SK-N-MC (cell line): Measurements from ENCODE around the gene HTR4.

Experiments
- DNase-seq: peaks from one replicate; pipeline ENCODE4 v3.0.0-alpha.2; 2011; ENCODE audit warnings: low read depth, low spot score
- H3K27ac ChIP-seq: fragments of 200-600 bp; sonication (generic); 2 replicates; pipeline ENCODE4 v1.5.1; 2016; ENCODE audit warnings: mixed run types
- H3K36me3 ChIP-seq: fragments of 200-600 bp; sonication (generic); 2 replicates; pipeline ENCODE4 v1.6.1; 2017; ENCODE audit warnings: antibody characterized with exemption, low read length, mixed read lengths; ENCODE audit not compliant: insufficient read depth
- H3K4me3 ChIP-seq: fragments of 200-600 bp; sonication (generic); 2 replicates; pipeline ENCODE4 v1.5.1; 2016
- H3K9ac ChIP-seq: fragments of 200-600 bp; sonication (generic); 2 replicates; pipeline ENCODE4 v1.8.0; 2017; ENCODE audit warnings: mixed run types, mixed read lengths; ENCODE audit not compliant: insufficient read length
- H3K9me3 ChIP-seq: fragments of 200-600 bp; sonication (generic); 2 replicates; pipeline ENCODE4 v1.6.1; 2017; ENCODE audit warnings: low read depth, mild to moderate bottlenecking, antibody characterized with exemption, low read length, moderate library complexity, mixed read lengths
- EZH2 ChIP-seq: fragments of 200-600 bp; sonication (generic); IDR thresholded peaks from one replicate; pipeline ENCODE4 v1.6.1; 2017; ENCODE audit warnings: antibody characterized with exemption
- FOXP2 ChIP-seq: optimal IDR thresholded peaks from 2 replicates; pipeline ENCODE3; 2011; ENCODE audit warnings: mild to moderate bottlenecking, moderate library complexity; ENCODE audit not compliant: insufficient read depth; ENCODE audit errors: extremely low read length, control extremely low read depth
- POLR2AphosphoS5 ChIP-seq: IDR thresholded peaks from 2 replicates; pipeline ENCODE4 v1.6.1; 2012; ENCODE audit warnings: mild to moderate bottlenecking, low read depth, low read length, borderline replicate concordance

The HTR4 gene

DNA sequence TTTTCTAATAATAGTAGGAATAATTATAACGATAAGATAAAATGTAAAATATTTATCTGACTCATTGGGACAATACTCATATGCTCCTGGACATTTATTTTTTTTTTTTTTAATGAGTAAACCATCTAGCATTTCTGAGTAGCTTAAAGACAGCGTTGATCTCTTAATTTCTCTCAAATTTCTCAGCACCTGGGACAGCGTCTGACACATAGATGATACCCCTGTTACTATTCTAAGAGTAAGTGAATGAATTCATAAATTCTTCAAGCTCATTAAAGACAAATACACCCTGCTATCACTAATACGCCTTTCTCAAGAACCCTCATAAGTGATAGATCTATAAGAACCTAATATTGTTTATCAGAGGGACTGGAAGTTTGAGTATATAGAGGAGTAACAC is 12.0 kb upstream of the HTR4 start:
- no peaks in the 10 kb centered on the region for H3K36me3 ChIP-seq
- no peak overlapping the region for H3K4me3 ChIP-seq
- TF ChIP-seq EZH2, result no peak
- no peak for TF ChIP-seq FOXP2
- no peak for TF ChIP-seq POLR2AphosphoS5
- no peak overlapping the region for H3K27ac ChIP-seq
- no peak for DNase-seq
- no peaks in the 10 kb centered on the region for H3K9me3 ChIP-seq
- no peak overlapping the region for H3K9ac ChIP-seq

DNA sequence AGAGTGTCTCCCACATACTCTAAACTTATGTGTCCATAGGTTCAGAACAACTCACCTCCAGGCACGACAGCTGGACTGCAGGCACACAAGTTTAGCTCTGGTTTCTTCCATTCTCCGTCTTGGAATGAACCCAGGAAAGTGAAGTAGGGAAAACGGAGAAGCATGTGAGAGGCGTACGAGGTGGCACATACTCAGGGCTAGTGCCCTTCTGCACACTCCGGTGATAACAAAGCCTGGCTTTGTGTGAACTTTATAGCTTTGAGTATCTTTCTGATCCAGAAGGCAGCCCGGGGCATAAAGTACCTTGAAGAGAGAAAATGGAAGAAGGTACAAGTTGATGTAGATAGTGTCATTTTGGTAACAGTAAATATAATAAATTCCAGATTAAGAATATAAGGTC is 11.1 kb upstream of the HTR4 start:
- H3K36me3 ChIP-seq, result no peaks in the 10 kb centered on the region
- no peaks in the 10 kb centered on the region for H3K9me3 ChIP-seq
- H3K27ac ChIP-seq, result no peak overlapping the region
- no peak overlapping the region for H3K9ac ChIP-seq
- H3K4me3 ChIP-seq, result no peak overlapping the region
- no peak for TF ChIP-seq EZH2
- no peak for TF ChIP-seq POLR2AphosphoS5
- no peak for TF ChIP-seq FOXP2
- no peak for DNase-seq

DNA sequence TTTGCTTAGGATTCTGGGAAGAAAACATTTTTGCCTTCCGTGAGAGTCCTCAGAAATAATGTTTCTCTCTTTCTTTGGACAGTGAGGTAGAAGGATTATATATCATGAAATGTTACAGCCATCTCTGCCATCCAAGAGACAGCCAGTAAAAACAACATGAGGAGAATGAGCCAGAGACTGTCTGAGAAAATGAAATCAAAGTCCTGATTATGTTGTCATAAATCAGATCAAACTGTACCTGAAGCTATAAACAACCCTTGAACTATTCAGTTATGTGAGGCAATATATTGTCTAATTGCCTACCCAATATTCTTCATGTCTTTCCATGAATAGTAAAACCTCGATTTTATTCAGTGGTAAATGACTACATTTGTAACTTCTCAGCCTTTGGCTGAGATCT is 9.2 kb upstream of the HTR4 start:
- Histone ChIP-seq H3K9me3 (no peaks in the 10 kb centered on the region), H3K4me3 (no peak overlapping the region), H3K27ac (no peak overlapping the region), H3K36me3 (no peaks in the 10 kb centered on the region), H3K9ac (no peak overlapping the region)
- no peak for DNase-seq
- no peak for TF ChIP-seq POLR2AphosphoS5
- TF ChIP-seq EZH2, result no peak
- no peak for TF ChIP-seq FOXP2

DNA sequence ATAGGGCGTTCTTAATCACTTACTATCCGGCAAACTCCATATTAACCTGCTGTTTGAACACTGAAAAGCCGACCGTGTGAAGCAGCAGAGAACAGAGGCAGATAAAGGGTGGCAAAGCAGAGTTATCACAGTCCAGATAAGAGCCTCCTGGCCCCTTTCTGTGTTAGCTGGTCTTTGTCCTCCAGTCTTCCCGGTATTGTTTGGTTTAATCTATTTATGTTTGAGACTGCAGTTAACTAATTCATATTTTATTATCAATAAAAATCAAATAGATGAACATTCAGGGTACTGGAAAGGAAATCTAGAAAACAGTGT is 6.0 kb upstream of the HTR4 start:
- H3K27ac ChIP-seq, result no peak overlapping the region
- no peak for DNase-seq
- no peak overlapping the region for H3K4me3 ChIP-seq
- H3K36me3 ChIP-seq, result no peaks in the 10 kb centered on the region
- no peak overlapping the region for H3K9ac ChIP-seq
- no peaks in the 10 kb centered on the region for H3K9me3 ChIP-seq
- TF ChIP-seq POLR2AphosphoS5 (no peak), FOXP2 (no peak), EZH2 (no peak)

DNA sequence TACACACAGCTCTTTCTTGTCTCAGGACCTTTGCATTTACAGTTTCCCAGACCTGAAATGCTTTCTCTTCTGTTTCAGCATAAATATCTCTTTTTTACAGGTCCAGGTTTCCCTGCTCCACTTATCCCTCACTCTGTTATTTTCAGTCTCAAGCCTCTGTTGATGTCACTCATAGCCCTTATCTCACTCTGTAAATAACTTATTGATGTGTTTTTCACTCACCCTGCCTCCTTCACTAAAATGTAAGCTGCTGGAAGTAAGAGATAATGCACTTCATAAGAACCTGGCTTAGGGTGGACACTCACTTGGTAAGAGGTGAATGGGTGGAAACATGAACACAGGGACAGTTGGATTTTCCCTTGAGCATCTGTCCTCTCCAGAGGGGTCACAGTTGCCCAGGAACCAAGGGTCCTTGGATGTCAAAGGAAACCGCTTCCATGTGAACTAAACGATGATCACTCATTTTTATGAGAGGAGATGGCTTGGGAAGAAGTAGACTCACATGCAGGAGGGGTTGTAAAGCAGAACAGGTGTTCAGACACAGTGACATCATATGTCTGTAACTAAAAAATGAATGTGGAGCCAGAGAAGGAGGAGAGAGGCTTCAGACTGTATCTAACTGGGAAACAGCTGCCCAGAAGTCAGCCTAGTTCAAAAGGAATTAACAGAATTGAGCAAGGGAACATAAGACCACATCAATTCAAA is 5.5 kb upstream of the HTR4 start:
- H3K9me3 ChIP-seq, result no peaks in the 10 kb centered on the region
- H3K4me3 ChIP-seq, result no peak overlapping the region
- no peak for DNase-seq
- no peak overlapping the region for H3K9ac ChIP-seq
- H3K36me3 ChIP-seq, result no peaks in the 10 kb centered on the region
- no peak overlapping the region for H3K27ac ChIP-seq
- TF ChIP-seq POLR2AphosphoS5 (no peak), FOXP2 (no peak), EZH2 (no peak)

DNA sequence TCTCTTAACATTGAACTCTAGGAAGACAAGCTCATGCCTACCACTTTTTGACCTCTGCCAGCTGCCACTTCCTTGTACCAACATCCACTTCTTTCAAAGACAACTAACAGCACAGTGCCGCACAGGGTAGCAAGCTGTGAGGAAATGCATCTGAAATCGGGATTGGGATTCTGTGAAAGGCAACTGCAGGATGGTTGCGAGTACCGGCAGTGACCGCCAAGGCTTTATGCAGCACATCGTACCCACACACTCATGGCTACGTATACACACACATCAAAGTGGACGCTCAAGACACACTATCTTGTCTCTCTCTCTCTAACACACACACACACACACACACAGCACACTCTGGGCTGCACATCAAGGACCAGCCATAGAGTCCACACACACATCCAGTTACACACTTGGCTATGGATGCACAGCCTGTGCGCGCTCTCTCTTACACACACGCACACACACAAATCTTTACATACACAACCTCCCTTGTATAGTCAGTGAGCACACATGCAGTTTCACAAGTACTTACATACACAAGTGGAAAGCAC is 964 bp downstream of the HTR4 start:
- TF ChIP-seq EZH2 (no peak), FOXP2 (no peak), POLR2AphosphoS5 (no peak)
- Histone ChIP-seq H3K9ac (no peak overlapping the region), H3K27ac (no peak overlapping the region), H3K4me3 (no peak overlapping the region), H3K36me3 (no peaks in the 10 kb centered on the region), H3K9me3 (no peaks in the 10 kb centered on the region)
- no peak for DNase-seq

DNA sequence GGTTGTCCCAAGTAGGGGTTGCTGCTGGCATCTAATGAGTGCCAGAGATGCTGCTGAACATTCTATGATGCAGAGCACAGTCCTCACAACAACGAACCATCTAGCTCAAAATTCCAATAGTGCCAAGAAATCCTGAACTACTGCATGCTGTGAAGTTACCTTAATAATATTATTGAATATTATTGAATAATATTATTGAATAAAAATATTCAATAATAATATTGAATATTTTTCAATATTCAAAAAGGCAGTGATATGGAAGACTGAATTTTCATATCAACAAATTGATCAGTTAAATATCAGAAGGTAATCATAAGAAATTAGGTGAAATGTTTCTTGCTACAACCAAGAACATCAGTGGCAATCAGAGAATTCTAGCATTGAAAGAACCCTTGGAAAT is 2.8 kb downstream of the HTR4 start:
- DNase-seq, result no peak
- no peak for TF ChIP-seq POLR2AphosphoS5
- TF ChIP-seq FOXP2, result no peak
- no peak for TF ChIP-seq EZH2
- H3K9me3 ChIP-seq, result no peaks in the 10 kb centered on the region
- H3K27ac ChIP-seq, result no peak overlapping the region
- no peak overlapping the region for H3K9ac ChIP-seq
- H3K4me3 ChIP-seq, result no peak overlapping the region
- no peaks in the 10 kb centered on the region for H3K36me3 ChIP-seq

DNA sequence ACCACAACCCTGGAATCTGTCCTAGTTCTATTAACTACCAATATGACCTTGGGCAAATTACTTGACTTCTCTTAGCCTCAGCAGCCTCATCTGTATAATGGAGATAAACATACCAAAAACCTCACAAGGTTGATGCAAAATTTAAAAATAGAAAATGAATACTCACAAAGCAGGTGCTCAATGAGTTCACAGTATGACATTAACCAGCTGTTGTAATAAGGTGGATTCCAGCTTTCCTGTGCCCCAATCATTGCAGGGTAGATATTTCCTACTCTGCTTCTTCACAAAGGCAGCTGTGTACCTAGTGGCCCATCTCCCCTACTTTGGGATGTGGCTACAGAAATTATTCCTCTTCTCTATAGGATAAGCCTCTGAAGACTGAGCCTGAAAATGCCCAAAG is 8.8 kb downstream of the HTR4 start:
- DNase-seq, result no peak

DNA sequence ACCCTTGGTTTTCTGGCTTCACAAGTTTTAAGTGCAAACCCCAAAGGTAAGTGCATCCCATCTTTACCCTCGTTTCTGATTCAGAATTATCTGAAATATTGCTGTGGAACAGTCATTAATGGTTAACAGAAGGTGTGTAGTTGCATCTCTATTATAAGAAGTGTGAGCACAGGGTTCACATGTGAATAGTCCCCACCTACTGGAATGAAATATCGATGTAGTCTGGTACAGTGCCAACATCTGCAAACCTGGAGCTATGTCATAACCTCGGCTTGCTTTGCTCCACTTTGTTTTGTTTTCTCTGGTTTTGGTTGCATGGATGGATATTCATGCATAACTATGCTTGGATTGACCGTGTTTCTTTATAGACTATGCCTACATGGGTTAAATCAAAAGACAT is 12.6 kb downstream of the HTR4 start:
- DNase-seq, result no peak

More for the DNA sequence above, 8.8 kb downstream of the HTR4 start:
- Histone ChIP-seq H3K9me3 (no peaks in the 10 kb centered on the region), H3K27ac (no peak overlapping the region), H3K4me3 (no peak overlapping the region), H3K9ac (no peak overlapping the region), H3K36me3 (no peaks in the 10 kb centered on the region)
- TF ChIP-seq POLR2AphosphoS5, result no peak
- TF ChIP-seq FOXP2, result no peak
- no peak for TF ChIP-seq EZH2

More for the DNA sequence above, 12.6 kb downstream of the HTR4 start:
- Histone ChIP-seq H3K36me3 (no peaks in the 10 kb centered on the region), H3K9me3 (no peaks in the 10 kb centered on the region), H3K9ac (no peak overlapping the region), H3K4me3 (no peak overlapping the region), H3K27ac (no peak overlapping the region)
- TF ChIP-seq EZH2 (no peak), POLR2AphosphoS5 (no peak), FOXP2 (no peak)
